Measurements from ENCODE around the gene RSBN1L. TPM values are rescaled to one million over a fixed set of nuclear protein-coding genes. Genes with fewer than 3 reads are reported as not detected.
"Not testable (repeated sequence)": the region's sequence is repeated elsewhere in the genome, so short reads cannot be mapped to it uniquely, and the experiment has no call there.

The RSBN1L gene
- total RNA-seq, 2 experiments from 2014 or later: 18.5 to 21.1 TPM

DNA sequence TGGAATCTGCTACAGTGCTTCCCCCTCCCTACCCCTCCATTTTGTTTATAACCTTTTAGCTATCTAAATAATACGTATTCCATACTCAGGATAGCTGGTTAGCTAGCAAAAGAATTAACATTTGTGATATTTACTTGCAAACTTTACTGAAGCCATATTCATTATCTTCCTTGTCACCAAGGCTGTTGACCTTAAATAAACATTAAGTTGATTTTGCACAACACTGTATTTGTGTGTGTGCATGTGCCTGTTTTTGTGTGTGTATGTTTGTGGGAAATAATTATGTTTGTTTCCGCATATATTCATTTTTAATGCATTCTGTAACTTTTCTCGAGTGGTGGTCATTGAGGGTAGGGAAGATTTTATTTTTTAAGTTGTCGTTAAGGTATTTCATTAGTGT lies 86.1 kb downstream of the RSBN1L start:
- POLR2A ChIA-PET: no interaction called here
- Mint-ChIP-seq H3K27me3 (no peaks in the 10 kb centered on the region), H3K36me3 (peaks cover 24% of the 10 kb centered on the region), H3K27ac (no peak overlapping the region), H3K9me3 (peaks cover 4% of the 10 kb centered on the region), H3K4me1 (ENCODE audit: low read depth) (no peaks in the 10 kb centered on the region), H3K4me3 (no peak overlapping the region)
- CTCF ChIA-PET: no interaction called here
- intact Hi-C loops (cut with micrococcal nuclease): no loop called here
- DNase-seq: no peak

DNA sequence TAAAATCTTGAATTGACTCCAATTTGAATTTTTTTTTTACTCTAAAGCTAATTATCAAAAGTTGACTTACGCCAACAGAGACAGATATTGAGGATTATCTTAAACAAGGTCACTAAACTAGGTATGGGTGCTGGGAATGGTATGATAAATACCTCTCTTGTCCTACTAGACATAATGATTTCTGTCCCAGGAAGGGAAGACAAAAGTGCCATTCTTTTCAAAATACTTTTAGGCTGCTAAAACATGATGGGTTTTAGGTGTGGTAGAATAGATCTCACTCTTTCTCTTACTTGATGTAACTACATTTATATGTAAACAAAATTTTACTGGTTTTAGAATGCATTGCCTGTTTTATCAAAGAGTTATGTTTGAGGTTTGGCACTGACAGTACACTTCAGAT lies 86.9 kb downstream of the RSBN1L start:
- no peak for DNase-seq
- ChIA-PET CTCF (no interaction called here), POLR2A (no interaction called here)
- Mint-ChIP-seq H3K36me3 (peaks cover 24% of the 10 kb centered on the region), H3K9me3 (peaks cover 4% of the 10 kb centered on the region), H3K4me1 (ENCODE audit: low read depth) (no peaks in the 10 kb centered on the region), H3K27me3 (no peaks in the 10 kb centered on the region), H3K4me3 (no peak overlapping the region), H3K27ac (no peak overlapping the region)
- intact Hi-C loops (cut with micrococcal nuclease): no loop called here

DNA sequence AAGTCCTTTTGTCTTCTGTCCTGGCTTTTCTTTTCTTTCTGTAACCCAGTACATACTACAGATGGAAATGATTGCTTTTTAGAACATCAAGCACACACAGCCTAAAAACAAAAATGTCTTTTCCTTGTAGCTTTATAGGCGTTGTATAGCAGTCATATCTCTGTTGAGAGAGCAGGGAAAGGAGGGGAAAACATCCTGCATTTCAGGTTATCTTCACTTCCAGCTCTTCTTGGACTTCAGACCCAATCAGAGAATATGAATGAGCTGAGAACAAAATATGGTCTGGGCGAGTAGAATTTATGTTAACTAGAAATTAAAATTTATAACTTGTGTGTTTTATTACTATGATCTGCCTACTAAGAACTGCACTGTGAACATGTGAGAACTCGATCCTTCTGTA lies 87.3 kb downstream of the RSBN1L start:
- intact Hi-C loops (cut with micrococcal nuclease): no loop called here
- POLR2A ChIA-PET: no interaction called here
- peaks cover 19% of the 10 kb centered on the region for H3K36me3 Mint-ChIP-seq
- no peak for DNase-seq
- no peaks in the 10 kb centered on the region for H3K27me3 Mint-ChIP-seq
- H3K27ac Mint-ChIP-seq: no peak overlapping the region
- CTCF ChIA-PET: no interaction called here
- H3K4me1 Mint-ChIP-seq (ENCODE audit: low read depth): peaks cover 1% of the 10 kb centered on the region
- H3K4me3 Mint-ChIP-seq: no peak overlapping the region
- peaks cover 4% of the 10 kb centered on the region for H3K9me3 Mint-ChIP-seq

DNA sequence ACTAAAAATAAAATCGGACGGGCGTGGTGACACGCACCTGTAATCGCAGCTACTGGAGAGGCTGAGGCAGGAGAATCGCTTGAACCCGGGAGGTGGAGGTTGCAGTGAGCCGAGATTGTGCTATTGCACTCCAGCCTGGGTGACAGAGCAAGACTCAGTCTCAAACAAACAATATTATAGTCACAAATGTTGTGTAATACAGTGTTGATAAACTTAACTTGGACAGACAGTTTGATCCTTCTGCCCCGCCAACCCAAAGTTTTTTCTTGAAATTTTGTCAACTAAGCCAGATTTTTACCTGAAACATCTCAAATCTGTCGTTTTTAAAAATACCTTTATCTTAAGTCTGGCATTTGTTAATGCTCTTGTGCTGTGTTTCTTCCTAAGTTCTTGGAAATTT lies 88.2 kb downstream of the RSBN1L start:
- H3K36me3 Mint-ChIP-seq: peaks cover 16% of the 10 kb centered on the region
- DNase-seq; H3K9me3 Mint-ChIP-seq; H3K4me3 Mint-ChIP-seq; H3K27ac Mint-ChIP-seq; H3K4me1 Mint-ChIP-seq (ENCODE audit: low read depth); H3K27me3 Mint-ChIP-seq; intact Hi-C loops (cut with micrococcal nuclease); POLR2A ChIA-PET: not testable (repeated sequence)
- CTCF ChIA-PET: interaction anchor here (0.7 kb wide), 1 partner anchor 1975 kb away, joined by 3 read pairs; no protein-coding TSS in a partner anchor

DNA sequence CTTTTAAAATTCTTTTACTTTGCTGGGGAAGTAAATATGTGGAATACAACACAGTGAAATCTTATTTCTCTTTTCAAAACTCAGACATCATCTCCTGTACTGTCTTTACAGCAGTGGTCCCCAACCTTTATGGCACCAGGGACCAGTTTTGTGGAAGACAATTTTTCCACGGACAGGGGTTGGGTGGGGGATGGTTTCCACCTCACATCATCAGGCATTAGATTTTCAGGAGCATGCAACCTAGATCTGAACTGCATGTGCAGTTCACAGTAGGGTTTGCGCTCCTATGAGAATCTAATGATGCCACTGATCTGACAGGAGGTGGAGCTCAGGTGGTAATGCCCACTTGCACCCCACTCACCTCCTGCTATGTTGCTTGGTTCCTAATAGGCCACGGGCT lies 89.8 kb downstream of the RSBN1L start:
- Mint-ChIP-seq H3K4me3 (no peak overlapping the region), H3K4me1 (ENCODE audit: low read depth) (peaks cover 4% of the 10 kb centered on the region), H3K36me3 (peaks cover 11% of the 10 kb centered on the region), H3K9me3 (peaks cover 4% of the 10 kb centered on the region), H3K27ac (no peak overlapping the region), H3K27me3 (no peaks in the 10 kb centered on the region)
- intact Hi-C loops (cut with micrococcal nuclease): no loop called here
- CTCF ChIA-PET: no interaction called here
- POLR2A ChIA-PET: no interaction called here
- DNase-seq: no peak

DNA sequence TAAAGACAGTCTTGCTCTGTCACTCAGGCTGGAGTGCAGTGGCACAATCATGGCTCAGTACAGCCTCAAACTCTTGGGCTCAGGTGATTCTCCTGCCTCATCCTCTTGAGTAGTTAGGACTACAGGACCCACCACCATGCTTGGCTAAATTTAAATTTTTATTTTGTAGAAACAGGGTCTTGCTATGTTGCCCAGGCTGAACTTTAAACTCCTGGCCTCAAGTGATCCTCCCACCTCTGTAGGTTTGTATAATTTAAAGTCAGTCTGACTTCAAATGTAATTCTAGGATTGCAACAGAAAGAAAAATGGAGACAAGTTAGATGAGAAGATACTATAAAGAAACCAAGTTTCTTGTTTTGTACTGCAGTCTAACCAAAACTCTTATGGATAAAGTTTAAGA lies 90.5 kb downstream of the RSBN1L start:
- ChIA-PET POLR2A (no interaction called here), CTCF (interaction anchor here (0.6 kb wide), 1 partner anchor 1263 kb away, joined by 4 read pairs; no protein-coding TSS in a partner anchor)
- Mint-ChIP-seq H3K4me3 (no peak overlapping the region), H3K4me1 (ENCODE audit: low read depth) (peaks cover 4% of the 10 kb centered on the region), H3K27me3 (no peaks in the 10 kb centered on the region), H3K36me3 (peaks cover 11% of the 10 kb centered on the region), H3K27ac (no peak overlapping the region), H3K9me3 (peaks cover 4% of the 10 kb centered on the region)
- intact Hi-C loops (cut with micrococcal nuclease): no loop called here
- no peak for DNase-seq

DNA sequence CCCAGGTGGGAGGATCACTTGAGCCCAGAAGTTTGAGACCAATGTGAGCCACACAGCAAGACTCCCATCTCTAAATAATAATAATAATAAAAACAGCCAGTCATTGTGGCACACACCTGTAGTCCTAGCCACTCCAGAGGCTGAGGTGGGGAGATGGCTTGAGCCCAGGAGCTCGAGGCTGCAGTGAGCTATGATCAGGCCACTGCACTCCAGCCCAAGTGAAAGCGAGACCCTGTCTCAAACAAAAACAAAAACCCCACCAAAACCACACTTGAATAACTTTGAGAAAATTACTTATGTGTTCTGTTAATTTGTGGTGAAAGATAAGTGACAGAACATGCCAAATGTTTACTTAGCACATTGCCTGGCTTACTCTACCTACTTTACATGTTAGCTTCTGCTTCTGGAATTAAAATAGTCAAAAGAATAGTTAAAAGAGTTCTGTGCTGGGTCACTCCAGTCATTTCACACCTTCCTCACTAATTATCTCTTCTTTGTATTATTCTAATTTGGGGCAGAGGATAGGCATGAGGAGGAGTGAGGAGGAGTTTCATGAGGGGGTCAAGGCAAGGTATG lies 92.2 kb downstream of the RSBN1L start:
- ChIA-PET POLR2A (no interaction called here), CTCF (no interaction called here)
- H3K27me3 Mint-ChIP-seq: no peaks in the 10 kb centered on the region
- intact Hi-C loops (cut with micrococcal nuclease): no loop called here
- H3K4me1 Mint-ChIP-seq (ENCODE audit: low read depth): peaks cover 4% of the 10 kb centered on the region
- no peak overlapping the region for H3K27ac Mint-ChIP-seq
- peaks cover 11% of the 10 kb centered on the region for H3K36me3 Mint-ChIP-seq
- DNase-seq: no peak
- H3K4me3 Mint-ChIP-seq: no peak overlapping the region
- peaks cover 4% of the 10 kb centered on the region for H3K9me3 Mint-ChIP-seq

DNA sequence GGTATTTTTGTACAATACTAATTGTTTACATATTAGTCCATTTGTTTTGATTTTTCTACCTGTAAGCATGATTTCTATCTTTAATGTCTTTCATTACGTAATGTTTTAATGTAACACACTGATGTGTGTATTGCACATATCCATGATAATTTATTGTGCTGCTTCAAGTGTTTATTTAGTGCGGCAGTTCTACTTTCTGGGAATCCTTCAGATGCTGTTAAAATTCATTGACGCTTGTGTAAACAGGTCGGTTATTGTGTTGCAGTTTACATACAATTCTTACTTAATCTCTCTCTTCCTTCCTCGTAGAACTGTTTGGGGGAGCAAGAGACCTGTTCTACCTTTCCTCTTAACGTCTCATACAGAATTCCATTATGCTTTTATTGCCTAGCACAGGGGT lies 95.1 kb downstream of the RSBN1L start:
- H3K36me3 Mint-ChIP-seq: peaks cover 6% of the 10 kb centered on the region
- H3K27me3 Mint-ChIP-seq: no peaks in the 10 kb centered on the region
- ChIA-PET POLR2A (no interaction called here), CTCF (interaction anchor here (1.5 kb wide), 1 partner anchor 140 kb away, joined by 7 read pairs; no protein-coding TSS in a partner anchor)
- no peak overlapping the region for H3K4me3 Mint-ChIP-seq
- intact Hi-C loops (cut with micrococcal nuclease): no loop called here
- H3K27ac Mint-ChIP-seq: no peak overlapping the region
- DNase-seq: no peak
- H3K9me3 Mint-ChIP-seq: no peaks in the 10 kb centered on the region
- peaks cover 20% of the 10 kb centered on the region for H3K4me1 Mint-ChIP-seq (ENCODE audit: low read depth)

DNA sequence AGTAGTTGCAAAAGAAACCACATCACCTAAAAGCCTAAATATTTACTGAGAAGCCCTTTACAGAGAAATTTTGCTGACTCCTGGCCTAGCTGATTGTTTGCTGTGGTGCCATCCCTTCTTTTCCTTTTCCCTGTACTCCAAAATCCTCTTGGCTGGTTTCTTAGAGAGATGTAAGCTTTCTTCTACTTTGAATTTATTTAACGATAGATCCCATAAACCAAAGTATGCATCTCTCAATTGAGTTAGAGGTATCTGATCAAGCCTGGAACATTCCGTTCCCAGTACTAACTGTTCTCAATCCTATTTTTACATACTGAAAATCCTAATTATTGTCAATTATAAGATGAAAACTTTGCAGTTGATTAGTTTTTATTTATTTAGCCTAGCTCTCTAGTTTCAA lies 95.7 kb downstream of the RSBN1L start:
- Mint-ChIP-seq H3K4me3 (no peak overlapping the region), H3K27me3 (no peaks in the 10 kb centered on the region), H3K4me1 (ENCODE audit: low read depth) (peaks cover 26% of the 10 kb centered on the region), H3K9me3 (no peaks in the 10 kb centered on the region), H3K36me3 (peaks cover 6% of the 10 kb centered on the region), H3K27ac (no peak overlapping the region)
- intact Hi-C loops (cut with micrococcal nuclease): no loop called here
- ChIA-PET CTCF (interaction anchor here (1.5 kb wide), 1 partner anchor 140 kb away, joined by 7 read pairs; no protein-coding TSS in a partner anchor), POLR2A (no interaction called here)
- DNase-seq: no peak

DNA sequence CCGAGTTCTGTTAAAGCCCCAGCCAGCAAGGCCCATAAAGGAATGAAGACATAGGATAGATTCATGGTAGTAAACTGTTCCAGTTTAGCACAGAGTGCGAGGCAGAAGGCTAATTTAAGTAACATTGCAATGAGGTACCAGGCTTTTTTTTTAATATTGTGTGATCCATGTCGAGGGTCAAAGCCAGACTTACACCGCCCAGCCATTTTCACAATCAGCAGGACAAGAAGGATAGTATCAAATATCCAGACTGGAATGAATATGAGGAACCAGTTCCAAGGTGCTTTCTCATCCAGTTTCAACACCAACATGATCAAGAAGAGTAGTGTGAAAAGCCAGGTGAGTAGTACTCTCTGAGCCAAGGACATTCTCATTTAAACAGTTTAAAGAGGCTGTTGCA lies 97.7 kb downstream of the RSBN1L start:
- ChIA-PET POLR2A (no interaction called here), CTCF (no interaction called here)
- H3K36me3 Mint-ChIP-seq: peaks cover 11% of the 10 kb centered on the region
- no peak for DNase-seq
- intact Hi-C loops (cut with micrococcal nuclease): no loop called here
- H3K27me3 Mint-ChIP-seq: no peaks in the 10 kb centered on the region
- no peak overlapping the region for H3K27ac Mint-ChIP-seq
- no peak overlapping the region for H3K4me3 Mint-ChIP-seq
- H3K9me3 Mint-ChIP-seq: no peaks in the 10 kb centered on the region
- peaks cover 30% of the 10 kb centered on the region for H3K4me1 Mint-ChIP-seq (ENCODE audit: low read depth)

DNA sequence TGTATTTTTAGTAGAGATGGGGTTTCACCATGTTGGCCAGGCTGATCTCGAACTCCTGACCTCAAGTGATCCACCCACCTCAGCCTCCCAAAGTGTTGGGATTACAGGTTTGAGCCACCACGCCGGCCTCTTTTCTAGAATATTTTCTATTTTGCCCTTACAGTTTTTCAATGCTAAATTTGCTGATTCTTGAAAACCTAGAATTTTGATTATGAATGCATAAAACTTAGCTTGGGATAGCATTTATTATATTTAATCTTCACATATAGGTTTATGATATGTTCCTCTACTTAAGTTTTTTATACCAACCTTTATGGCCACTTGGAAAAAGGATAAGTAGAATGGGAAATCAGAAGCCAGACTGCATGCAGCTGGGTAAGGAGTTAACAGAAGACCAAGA lies 99.8 kb downstream of the RSBN1L start:
- Mint-ChIP-seq H3K9me3 (no peaks in the 10 kb centered on the region), H3K27ac (no peak overlapping the region), H3K4me3 (peak overlapping the region; percentile 36), H3K36me3 (peaks cover 11% of the 10 kb centered on the region), H3K4me1 (ENCODE audit: low read depth) (peaks cover 45% of the 10 kb centered on the region), H3K27me3 (no peaks in the 10 kb centered on the region)
- intact Hi-C loops (cut with micrococcal nuclease): loop anchor here (5.0 kb wide), 2 partner anchors 126 to 674 kb away; partner anchors contain the start of gene CCDC146
- DNase-seq: no peak
- CTCF ChIA-PET: interaction anchor here (0.6 to 2.8 kb wide), 5 partner anchors 35 to 249 kb away, joined by 3 to 11 read pairs (median 3); no protein-coding TSS in a partner anchor
- POLR2A ChIA-PET: interaction anchor here (0.7 kb wide), 1 partner anchor 91 kb away, joined by 3 read pairs; no protein-coding TSS in a partner anchor

DNA sequence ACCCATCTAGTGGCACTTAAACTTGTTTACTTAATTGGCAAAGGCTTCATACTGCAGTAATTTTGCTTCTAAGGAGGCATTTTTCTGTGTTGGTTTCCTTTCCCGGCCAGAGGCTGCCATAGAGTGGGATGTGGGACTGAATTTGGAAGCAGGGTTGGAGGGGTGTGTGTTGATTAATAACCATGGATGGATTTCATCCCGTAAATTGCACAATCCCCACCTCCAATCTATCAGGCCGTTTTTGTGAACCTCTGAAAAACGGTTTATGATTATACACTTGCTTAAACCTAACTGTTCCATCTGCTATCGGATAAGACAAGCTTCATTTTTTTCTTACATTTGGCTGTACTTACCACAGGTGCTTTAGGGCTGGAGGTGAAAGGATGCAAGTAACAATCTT lies 100.7 kb downstream of the RSBN1L start:
- ChIA-PET POLR2A (interaction anchor here (0.7 kb wide), 1 partner anchor 100 kb away, joined by 3 read pairs; the partner anchor contains the start of gene RSBN1L), CTCF (interaction anchor here (0.7 to 2.8 kb wide), 4 partner anchors 35 to 145 kb away, joined by 3 to 12 read pairs (median 9); no protein-coding TSS in a partner anchor)
- H3K27ac Mint-ChIP-seq: peak overlapping the region; percentile 92
- H3K9me3 Mint-ChIP-seq: no peaks in the 10 kb centered on the region
- H3K27me3 Mint-ChIP-seq: no peaks in the 10 kb centered on the region
- peaks cover 52% of the 10 kb centered on the region for H3K4me1 Mint-ChIP-seq (ENCODE audit: low read depth)
- H3K4me3 Mint-ChIP-seq: peak overlapping the region; percentile 91
- intact Hi-C loops (cut with micrococcal nuclease): loop anchor here (5.0 kb wide), 2 partner anchors 125 to 675 kb away; partner anchors contain the start of gene CCDC146
- H3K36me3 Mint-ChIP-seq: peaks cover 11% of the 10 kb centered on the region
- no peak for DNase-seq
